WTC11 (cell line): Measurements from ENCODE around the gene OPA1. TPM values are rescaled to one million over a fixed set of nuclear protein-coding genes. Genes with fewer than 3 reads are reported as not detected.

ENCODE experiments used
- ATAC-seq: fragments of 200-7000 bp; cut with Tn5 transposase; 2 replicates; pipeline ENCODE4 v1.10.0; 2021; ENCODE audit warnings: mild to moderate bottlenecking, moderate library complexity
- CTCF ChIA-PET: fragments of 300-600 bp; sonication (Branson Sonifier 250); formaldehyde crosslinking; loops from one replicate; lab custom pipeline; 2021; ENCODE audit warnings: antibody characterized with exemption; lab: Charles Lee
- POLR2A ChIA-PET: fragments of 350-600 bp; sonication (Branson Sonifier 250); formaldehyde crosslinking; loops from one replicate; lab custom pipeline; 2021; ENCODE audit warnings: antibody characterized with exemption; lab: Charles Lee
- DNase-seq: peaks from one replicate; pipeline ENCODE4 v3.0.0; 2021; ENCODE audit warnings: low spot score
- H3K27ac Mint-ChIP-seq: 2 replicates; pipeline ENCODE4 v1.8.0; 2021; ENCODE audit warnings: mixed read lengths
- H3K27me3 Mint-ChIP-seq: 2 replicates; pipeline ENCODE4 v1.8.0; 2021; ENCODE audit warnings: low read depth, mild to moderate bottlenecking, moderate library complexity, mixed read lengths
- H3K36me3 Mint-ChIP-seq: 2 replicates; pipeline ENCODE4 v1.8.0; 2021; ENCODE audit warnings: mixed read lengths
- H3K4me1 Mint-ChIP-seq: 2 replicates; pipeline ENCODE4 v1.8.0; 2022; ENCODE audit warnings: mixed read lengths
- H3K4me3 Mint-ChIP-seq: 2 replicates; pipeline ENCODE4 v1.8.0; 2021; ENCODE audit warnings: mild to moderate bottlenecking, moderate library complexity, mixed read lengths
- H3K9me3 Mint-ChIP-seq: 2 replicates; pipeline ENCODE4 v1.8.0; 2021; ENCODE audit warnings: mixed read lengths
- ARID4B ChIP-seq: sonication (generic); formaldehyde crosslinking; IDR thresholded peaks from 2 replicates; pipeline ENCODE4 v1.8.0; 2023; ENCODE audit warnings: missing genetic modification reagents, mild to moderate bottlenecking, borderline replicate concordance
- CBFB ChIP-seq: sonication (generic); formaldehyde crosslinking; IDR thresholded peaks from 2 replicates; pipeline ENCODE4 v1.8.1; 2022; ENCODE audit warnings: mild to moderate bottlenecking, low read depth, missing genetic modification reagents
- CDX4 ChIP-seq: fragments of 250-450 bp; sonication (Bioruptor Pico); IDR thresholded peaks from 2 replicates; pipeline ENCODE4 v1.9.0; 2021; ENCODE audit warnings: moderate library complexity, mild to moderate bottlenecking, inconsistent platforms, borderline replicate concordance
- CREB1 ChIP-seq: sonication (generic); formaldehyde crosslinking; IDR thresholded peaks from 2 replicates; pipeline ENCODE4 v1.8.0; 2023; ENCODE audit warnings: mild to moderate bottlenecking, missing genetic modification reagents
- E2F1 ChIP-seq: sonication (generic); formaldehyde crosslinking; IDR thresholded peaks from 2 replicates; pipeline ENCODE4 v1.8.0; 2022; ENCODE audit warnings: mild to moderate bottlenecking, missing genetic modification reagents
- GABPB1 ChIP-seq: sonication (generic); formaldehyde crosslinking; IDR thresholded peaks from 2 replicates; pipeline ENCODE4 v1.8.1; 2023; ENCODE audit warnings: mild to moderate bottlenecking, missing genetic modification reagents
- HMGXB4 ChIP-seq: sonication (generic); formaldehyde crosslinking; IDR thresholded peaks from 2 replicates; pipeline ENCODE4 v1.8.1; 2023; ENCODE audit warnings: mild to moderate bottlenecking, moderate library complexity, missing genetic modification reagents
- NR3C1 ChIP-seq: sonication (generic); formaldehyde crosslinking; conservative IDR thresholded peaks from 2 replicates; pipeline ENCODE4 v1.8.1; 2023; ENCODE audit warnings: low read depth, mild to moderate bottlenecking, missing genetic modification reagents
- PRDM15 ChIP-seq: sonication (generic); formaldehyde crosslinking; IDR thresholded peaks from 2 replicates; pipeline ENCODE4 v1.8.0; 2022; ENCODE audit warnings: missing genetic modification reagents
- PRRX2 ChIP-seq: fragments of 250-450 bp; sonication (Bioruptor Pico); IDR thresholded peaks from 2 replicates; pipeline ENCODE4 v1.8.0; 2021; ENCODE audit warnings: mild to moderate bottlenecking
- SOX15 ChIP-seq: fragments of 250-450 bp; sonication (Bioruptor Pico); IDR thresholded peaks from 2 replicates; pipeline ENCODE4 v1.9.0; 2021; ENCODE audit warnings: mild to moderate bottlenecking
- ZBTB21 ChIP-seq: sonication (generic); formaldehyde crosslinking; IDR thresholded peaks from 2 replicates; pipeline ENCODE4 v1.8.1; 2023; ENCODE audit warnings: mild to moderate bottlenecking, missing genetic modification reagents, borderline replicate concordance
- ZNF121 ChIP-seq: sonication (generic); formaldehyde crosslinking; IDR thresholded peaks from 2 replicates; pipeline ENCODE4 v1.8.0; 2023; ENCODE audit warnings: missing genetic modification reagents
- ZNF416 ChIP-seq: fragments of 250-450 bp; sonication (Bioruptor Pico); IDR thresholded peaks from 2 replicates; pipeline ENCODE4 v1.9.0; 2021; ENCODE audit warnings: mild to moderate bottlenecking, inconsistent platforms
- ZNF512 ChIP-seq: sonication (generic); formaldehyde crosslinking; IDR thresholded peaks from 2 replicates; pipeline ENCODE4 v1.8.1; 2022; ENCODE audit warnings: missing genetic modification reagents, borderline replicate concordance
- ZNF671 ChIP-seq: fragments of 250-450 bp; sonication (Bioruptor Pico); IDR thresholded peaks from 2 replicates; pipeline ENCODE4 v1.8.0; 2021; ENCODE audit warnings: mild to moderate bottlenecking
- total RNA-seq: library from RNA; stranded (reverse); gene quantifications from 3 replicates; pipeline ENCODE4 v1.2.3, GENCODE V29; 2021

The OPA1 gene
- total RNA-seq, 1 experiment from 2014 or later: 84.7 TPM

- TF ChIP-seq ZNF512 (CRISPR knock-in tag): no peak
- no peak for TF ChIP-seq CDX4 (CRISPR knock-in tag)
Observed at GRCh38 chr3:193673845-193674244, 80.8 kb downstream of the OPA1 start (continued).

- ChIA-PET CTCF (interaction anchor here (0.6 to 1.3 kb wide), 2 partner anchors 30 to 460 kb away, joined by 3 read pairs; no protein-coding TSS in a partner anchor), POLR2A (no interaction called here)
- ATAC-seq (no peak), DNase-seq (no peak)
- no peak overlapping the region for H3K4me3 Mint-ChIP-seq
- 0 out of 2 replicates have a peak, but pooled peaks cover 5% of the 10 kb centered on the region for H3K4me1 Mint-ChIP-seq
- peaks cover 12% of the 10 kb centered on the region for H3K36me3 Mint-ChIP-seq
- H3K27ac Mint-ChIP-seq: no peak overlapping the region
- no peaks in the 10 kb centered on the region for H3K27me3 Mint-ChIP-seq
- TF ChIP-seq ZNF512 (CRISPR knock-in tag) (no peak), ZNF671 (no peak), CDX4 (CRISPR knock-in tag) (no peak), NR3C1 (CRISPR knock-in tag) (no peak), ZNF121 (CRISPR knock-in tag) (no peak), ZBTB21 (no peak), SOX15 (no peak), ARID4B (no peak)
- H3K9me3 Mint-ChIP-seq: no peaks in the 10 kb centered on the region
Observed at GRCh38 chr3:193674714-193675113, 81.7 kb downstream of the OPA1 start.

GRCh38 chr3:193677734-193678133 is 84.7 kb downstream of the OPA1 start:
- DNase-seq (no peak), ATAC-seq (no peak)
- H3K27ac Mint-ChIP-seq: no peak overlapping the region
- no peak overlapping the region for H3K4me3 Mint-ChIP-seq
- ChIA-PET POLR2A (no interaction called here), CTCF (no interaction called here)
- no peaks in the 10 kb centered on the region for H3K9me3 Mint-ChIP-seq
- H3K27me3 Mint-ChIP-seq: no peaks in the 10 kb centered on the region
- 0 out of 2 replicates have a peak, but pooled peaks cover 5% of the 10 kb centered on the region for H3K36me3 Mint-ChIP-seq
- peaks cover 12% of the 10 kb centered on the region for H3K4me1 Mint-ChIP-seq
- TF ChIP-seq HMGXB4 (CRISPR knock-in tag): no peak
- no peak for TF ChIP-seq CBFB (CRISPR knock-in tag)
- no peak for TF ChIP-seq ZNF416
- no peak for TF ChIP-seq GABPB1 (CRISPR knock-in tag)
- TF ChIP-seq PRDM15 (CRISPR knock-in tag): no peak
- no peak for TF ChIP-seq PRRX2 (CRISPR knock-in tag)
- no peak for TF ChIP-seq CREB1 (CRISPR knock-in tag)
- TF ChIP-seq E2F1: no peak
